SK-N-MC (cell line): Measurements from ENCODE around the gene UNK.
A peak's percentile ranks its signal among the peaks of the same experiment; 100 is the strongest.
"Not testable (repeated sequence)": the region's sequence is repeated elsewhere in the genome, so short reads cannot be mapped to it uniquely, and the experiment has no call there.

Experiments
- DNase-seq: peaks from one replicate; pipeline ENCODE4 v3.0.0-alpha.2; 2011; ENCODE audit warnings: low read depth, low spot score
- H3K27ac ChIP-seq: fragments of 200-600 bp; sonication (generic); 2 replicates; pipeline ENCODE4 v1.5.1; 2016; ENCODE audit warnings: mixed run types
- H3K36me3 ChIP-seq: fragments of 200-600 bp; sonication (generic); 2 replicates; pipeline ENCODE4 v1.6.1; 2017; ENCODE audit warnings: antibody characterized with exemption, low read length, mixed read lengths; ENCODE audit not compliant: insufficient read depth
- H3K4me3 ChIP-seq: fragments of 200-600 bp; sonication (generic); 2 replicates; pipeline ENCODE4 v1.5.1; 2016
- H3K9ac ChIP-seq: fragments of 200-600 bp; sonication (generic); 2 replicates; pipeline ENCODE4 v1.8.0; 2017; ENCODE audit warnings: mixed run types, mixed read lengths; ENCODE audit not compliant: insufficient read length
- H3K9me3 ChIP-seq: fragments of 200-600 bp; sonication (generic); 2 replicates; pipeline ENCODE4 v1.6.1; 2017; ENCODE audit warnings: low read depth, mild to moderate bottlenecking, antibody characterized with exemption, low read length, moderate library complexity, mixed read lengths
- EZH2 ChIP-seq: fragments of 200-600 bp; sonication (generic); IDR thresholded peaks from one replicate; pipeline ENCODE4 v1.6.1; 2017; ENCODE audit warnings: antibody characterized with exemption
- FOXP2 ChIP-seq: optimal IDR thresholded peaks from 2 replicates; pipeline ENCODE3; 2011; ENCODE audit warnings: mild to moderate bottlenecking, moderate library complexity; ENCODE audit not compliant: insufficient read depth; ENCODE audit errors: extremely low read length, control extremely low read depth
- POLR2AphosphoS5 ChIP-seq: IDR thresholded peaks from 2 replicates; pipeline ENCODE4 v1.6.1; 2012; ENCODE audit warnings: mild to moderate bottlenecking, low read depth, low read length, borderline replicate concordance

The UNK gene

DNA sequence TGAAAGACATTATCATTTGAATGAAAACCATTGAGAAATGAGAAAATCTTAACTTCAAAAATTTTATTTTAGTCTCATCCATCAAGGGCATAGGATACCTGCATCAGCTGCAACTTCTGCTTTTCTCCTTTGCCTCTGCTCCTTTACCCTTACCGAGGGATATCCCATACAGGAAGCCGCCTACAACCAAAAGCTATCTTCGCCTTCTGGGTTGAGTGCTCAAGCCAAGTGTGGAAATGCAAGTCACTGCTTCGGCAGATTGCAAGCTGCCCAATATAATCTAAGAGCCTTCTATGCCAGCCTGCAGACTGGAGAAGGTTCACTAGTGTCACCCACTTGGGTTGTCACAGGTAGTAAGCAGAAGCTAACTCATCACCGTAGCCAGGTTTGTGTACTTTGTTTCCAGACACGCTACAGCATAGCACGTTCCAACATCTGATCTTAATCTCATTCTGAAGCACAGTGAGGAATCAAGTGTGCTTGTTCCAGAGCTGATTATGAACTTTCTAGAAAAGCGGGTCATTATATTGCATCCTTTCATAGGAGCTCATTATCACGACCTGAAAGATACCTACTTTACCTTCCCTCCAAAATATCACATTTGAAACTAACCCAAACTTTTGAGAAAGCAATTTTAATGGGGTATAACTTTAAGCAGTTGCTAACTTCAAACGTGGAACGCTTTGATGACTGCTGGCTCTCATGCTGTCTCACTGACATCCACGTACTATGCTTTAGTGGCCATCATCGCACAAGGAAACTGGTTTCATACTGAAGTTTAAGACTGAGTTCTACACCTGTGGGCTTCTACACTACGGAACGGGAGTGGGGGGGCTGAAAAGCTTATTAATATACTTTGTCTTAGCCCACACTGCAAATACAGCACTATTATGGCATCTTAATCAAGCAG is 8.0 kb upstream of the UNK start:
- peaks cover 33% of the 10 kb centered on the region for H3K36me3 ChIP-seq
- no peaks in the 10 kb centered on the region; the same call in 1 of the 2 replicates for H3K9me3 ChIP-seq
- peak overlapping the region; percentile 35 for H3K27ac ChIP-seq
- TF ChIP-seq POLR2AphosphoS5 (no peak), FOXP2 (no peak), EZH2 (no peak)
- H3K9ac ChIP-seq, result no peak overlapping the region
- peak overlapping the region; percentile 85; the same call in 1 of the 2 replicates for H3K4me3 ChIP-seq
- DNase-seq, result no peak

DNA sequence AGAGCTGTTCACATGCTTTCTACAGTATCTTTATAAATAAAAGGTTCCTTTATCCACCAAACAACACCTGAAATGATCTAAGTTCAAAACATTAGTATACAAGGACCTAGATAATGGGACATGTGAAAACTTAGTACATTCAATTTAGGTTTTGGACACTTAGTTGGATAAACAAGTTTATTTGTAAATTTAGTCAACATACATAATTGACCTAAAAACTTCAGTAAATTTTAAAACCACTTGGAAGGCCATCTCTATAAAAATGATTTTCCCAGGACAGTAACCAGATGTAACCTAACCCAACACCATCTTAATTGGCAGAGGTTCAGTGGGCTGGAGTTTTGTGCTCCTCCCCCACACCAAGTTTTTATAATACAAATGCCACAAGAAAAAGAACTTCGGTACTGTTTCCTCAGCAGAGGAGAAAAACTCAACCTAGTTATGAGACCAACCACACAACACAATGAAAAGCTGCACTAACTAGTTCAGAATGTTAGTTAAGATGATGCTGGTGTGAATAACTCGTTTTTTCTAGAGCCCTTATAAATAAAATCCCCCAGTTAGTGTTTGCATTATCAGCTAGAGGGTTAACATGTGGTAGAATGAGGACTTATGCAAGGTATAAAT is 7.2 kb upstream of the UNK start:
- Histone ChIP-seq H3K9ac (peak overlapping the region; percentile 99), H3K27ac (peak overlapping the region; percentile 35; the same call in 1 of the 2 replicates)

DNA sequence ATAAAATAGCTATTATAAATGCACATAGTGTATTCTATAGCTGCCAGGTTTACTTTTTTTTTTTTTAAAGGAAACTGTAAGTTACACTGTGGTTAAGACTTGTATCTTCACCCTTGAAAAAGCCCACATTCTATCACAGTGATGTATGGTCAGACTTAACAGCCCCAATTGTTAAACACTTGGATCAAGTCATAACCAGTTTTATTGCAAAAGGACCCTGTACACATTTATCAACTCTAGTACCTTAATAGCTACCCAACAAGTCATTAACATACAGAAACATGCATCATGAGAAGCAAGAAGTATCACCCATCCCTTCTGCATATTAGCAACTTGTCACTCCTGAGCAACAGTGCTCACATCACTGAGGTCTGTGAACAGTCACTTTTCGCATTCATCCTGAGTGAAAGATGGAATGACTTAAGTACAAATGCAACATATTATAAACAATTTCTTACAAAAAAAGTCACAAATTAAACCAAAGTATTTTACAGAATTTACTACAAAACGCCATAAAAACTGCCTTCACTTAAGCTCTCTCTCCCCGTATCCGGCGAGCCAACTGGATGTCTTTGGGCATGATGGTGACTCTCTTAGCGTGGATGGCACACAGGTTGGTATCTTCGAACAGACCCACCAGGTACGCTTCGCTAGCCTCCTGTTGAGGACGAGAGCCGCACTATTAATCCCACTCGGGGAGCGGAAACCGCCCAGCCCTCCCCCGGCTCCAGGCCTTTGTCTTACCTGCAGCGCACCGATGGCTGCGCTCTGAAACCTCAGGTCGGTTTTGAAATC is 6.3 kb upstream of the UNK start:
- not testable (repeated sequence) for H3K9me3 ChIP-seq

More for the DNA sequence above, 7.2 kb upstream of the UNK start:
- Histone ChIP-seq H3K4me3 (peak overlapping the region; percentile 85), H3K9me3 (no peaks in the 10 kb centered on the region; the same call in 1 of the 2 replicates), H3K36me3 (peaks cover 33% of the 10 kb centered on the region)
- TF ChIP-seq EZH2, result no peak
- TF ChIP-seq POLR2AphosphoS5, result no peak
- TF ChIP-seq FOXP2, result no peak
- no peak for DNase-seq

DNA sequence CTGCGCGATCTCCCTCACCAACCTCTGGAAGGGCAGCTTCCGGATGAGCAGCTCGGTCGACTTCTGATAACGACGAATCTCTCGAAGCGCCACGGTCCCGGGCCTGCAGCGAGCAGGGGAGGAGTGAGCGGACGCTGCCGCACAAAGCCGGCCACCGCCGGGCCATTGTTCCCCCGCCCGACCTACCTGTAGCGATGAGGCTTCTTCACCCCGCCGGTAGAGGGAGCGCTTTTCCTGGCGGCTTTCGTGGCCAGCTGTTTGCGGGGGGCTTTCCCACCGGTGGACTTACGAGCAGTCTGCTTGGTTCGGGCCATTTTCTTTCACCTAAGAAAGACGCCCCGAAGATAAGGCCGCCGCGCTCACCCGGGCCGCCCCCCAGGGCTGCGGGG is 5.8 kb upstream of the UNK start:
- Histone ChIP-seq H3K4me3 (peak overlapping the region; percentile 85), H3K9ac (peak overlapping the region; percentile 99), H3K27ac (peak overlapping the region; percentile 82), H3K36me3 (peaks cover 33% of the 10 kb centered on the region), H3K9me3 (no peaks in the 10 kb centered on the region; the same call in 1 of the 2 replicates)
- TF ChIP-seq POLR2AphosphoS5, result no peak
- no peak for DNase-seq

More for the DNA sequence above, 6.3 kb upstream of the UNK start:
- H3K27ac ChIP-seq, DNase-seq: not testable (repeated sequence)
- Histone ChIP-seq H3K36me3 (peaks cover 33% of the 10 kb centered on the region), H3K4me3 (peak overlapping the region; percentile 85), H3K9ac (peak overlapping the region; percentile 99)

DNA sequence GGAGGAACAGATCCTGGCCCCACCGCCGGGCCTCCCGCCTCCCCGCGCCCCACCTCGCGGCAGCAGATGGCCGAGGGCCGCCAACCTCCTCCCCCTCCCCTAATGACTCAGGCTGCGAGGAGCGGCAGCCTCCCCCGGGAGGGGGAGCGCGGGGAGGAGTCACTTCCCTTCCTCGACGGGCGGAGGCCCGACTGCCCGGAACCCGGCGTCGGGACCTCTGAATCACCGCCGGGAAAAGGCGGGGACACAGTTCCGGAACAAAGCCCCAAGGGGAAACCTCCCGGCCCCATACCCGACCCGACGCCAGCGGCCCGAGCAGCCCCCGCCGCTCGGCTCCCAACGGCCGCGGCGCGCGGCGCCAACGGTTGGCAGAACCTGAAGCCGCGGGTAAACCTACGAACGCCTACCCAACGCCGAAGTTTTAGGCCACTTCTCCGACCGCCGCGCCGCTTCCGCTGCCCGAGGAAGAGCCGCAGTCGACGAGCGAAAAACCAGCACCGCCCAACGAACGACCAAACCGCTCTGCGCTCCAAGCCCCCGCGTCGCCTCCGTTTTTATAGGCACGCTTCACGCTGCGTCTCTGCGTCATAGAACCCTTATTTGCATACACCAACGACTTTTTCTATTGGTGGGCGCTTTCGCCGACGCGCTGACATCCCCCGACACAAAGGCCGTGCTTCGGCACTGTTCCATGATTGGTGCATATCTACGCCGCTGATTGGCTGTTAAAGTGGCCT is 5.2 kb upstream of the UNK start:
- peak overlapping the region; percentile 82 for H3K27ac ChIP-seq
- TF ChIP-seq FOXP2 (peak; percentile 78), POLR2AphosphoS5 (peak; percentile 100), EZH2 (no peak)

DNA sequence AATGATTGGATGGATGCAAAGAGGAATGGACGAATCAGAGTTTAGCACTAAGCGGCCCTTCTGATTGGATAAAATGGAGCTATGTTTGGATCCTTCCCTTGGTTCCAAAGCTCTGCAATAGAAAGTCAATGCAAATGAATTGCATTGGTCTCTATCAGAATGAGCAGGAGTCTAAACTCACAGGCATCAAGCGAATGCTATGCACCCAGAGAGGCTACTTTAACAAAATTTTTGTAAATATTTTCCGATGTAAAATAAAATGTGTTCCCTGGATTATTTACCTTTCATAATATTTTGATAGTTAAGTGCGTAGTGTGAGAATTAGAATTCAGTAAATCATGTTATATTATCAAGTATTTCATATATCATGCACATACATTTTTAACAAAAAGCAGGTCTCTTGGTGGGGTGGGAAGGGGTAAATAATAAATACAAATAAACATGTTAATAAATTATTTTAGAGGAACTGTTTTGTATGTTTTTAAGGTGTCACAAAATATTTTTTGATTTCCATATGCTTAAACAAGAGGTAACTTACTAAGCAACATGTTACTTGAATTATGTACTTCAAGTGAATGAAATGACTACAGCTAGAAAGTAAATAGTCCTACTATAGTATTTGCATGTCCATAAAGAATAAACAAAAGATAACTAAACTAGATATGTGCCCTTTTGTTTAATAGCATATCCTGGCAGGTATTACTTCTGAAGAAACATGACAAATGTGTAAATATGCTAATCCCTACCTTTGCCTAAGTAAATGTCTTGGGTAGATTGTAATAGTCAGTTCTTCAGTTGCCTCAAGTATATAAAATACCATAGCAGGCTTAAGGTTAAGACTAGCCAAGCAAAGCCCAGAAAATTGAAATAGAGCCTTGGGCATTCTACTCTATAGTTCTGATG is 4.4 kb upstream of the UNK start:
- DNase-seq, result no peak
- Histone ChIP-seq H3K9me3 (no peaks in the 10 kb centered on the region; the same call in 1 of the 2 replicates), H3K36me3 (peaks cover 33% of the 10 kb centered on the region), H3K4me3 (peak overlapping the region; percentile 53), H3K9ac (peak overlapping the region; percentile 27), H3K27ac (peak overlapping the region; percentile 79)
- TF ChIP-seq FOXP2 (no peak), POLR2AphosphoS5 (no peak), EZH2 (no peak)

More for the DNA sequence above, 5.2 kb upstream of the UNK start:
- Histone ChIP-seq H3K4me3 (peak overlapping the region; percentile 85), H3K9ac (peak overlapping the region; percentile 99), H3K9me3 (no peaks in the 10 kb centered on the region; the same call in 1 of the 2 replicates), H3K36me3 (peaks cover 33% of the 10 kb centered on the region)
- DNase-seq, result peak; percentile 100

DNA sequence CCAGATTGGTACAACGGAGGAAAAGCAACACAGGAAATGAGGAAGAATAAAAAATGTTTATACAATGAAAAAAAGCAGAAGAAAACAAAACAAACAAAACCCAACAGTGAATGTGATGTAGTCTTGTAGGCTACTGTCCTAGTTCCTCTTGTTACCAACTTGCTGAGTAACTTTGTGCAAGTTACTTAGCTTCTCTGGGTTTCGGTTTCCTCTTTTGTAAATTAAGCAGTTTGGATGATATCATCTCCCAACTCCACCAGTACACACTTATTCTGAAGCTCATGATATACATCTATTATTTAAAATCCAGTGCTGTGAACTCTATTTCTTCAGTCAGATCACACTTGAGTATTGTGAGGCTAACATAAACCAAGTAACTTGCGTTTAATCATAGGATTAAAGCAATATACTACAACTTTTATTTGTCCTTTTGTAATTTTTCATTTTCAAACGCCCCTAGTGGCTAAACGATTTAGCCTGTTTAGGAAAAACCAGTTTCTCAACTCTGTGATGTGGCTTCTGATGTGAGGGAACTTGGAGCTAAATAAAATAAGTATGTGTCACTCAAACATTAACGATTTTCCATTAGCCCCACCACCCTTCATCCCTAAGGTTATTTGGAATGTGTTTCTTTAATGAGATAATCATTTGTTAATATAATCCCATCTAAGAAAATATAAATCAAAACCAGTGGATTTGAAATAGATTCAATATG is 1.4 kb upstream of the UNK start:
- Histone ChIP-seq H3K36me3 (peaks cover 10% of the 10 kb centered on the region), H3K27ac (peak overlapping the region; percentile 76), H3K4me3 (peak overlapping the region; percentile 86; the same call in 1 of the 2 replicates), H3K9me3 (no peaks in the 10 kb centered on the region; the same call in 1 of the 2 replicates), H3K9ac (peak overlapping the region; percentile 100)
- TF ChIP-seq EZH2 (no peak), FOXP2 (no peak), POLR2AphosphoS5 (no peak)
- no peak for DNase-seq
